ENCODE measurements around the gene TGFB2. TPM values are rescaled to one million over a fixed set of nuclear protein-coding genes. Genes with fewer than 3 reads are reported as not detected.

The TGFB2 gene
- total and polyA plus RNA-seq, 2 donors (not counting 3 experiments of a cell fraction or from before 2014, with no cell fraction given) = 21.2 to 43.5 TPM

- Histone ChIP-seq H3K27ac (ENCODE audit: insufficient read depth, low read depth, low read length) (no peak overlapping the region), H3K79me2 (ENCODE audit: control insufficient read depth, insufficient read depth, low read length) (no peaks in the 10 kb centered on the region), H3K27me3 (ENCODE audit: control insufficient read depth in 2 of 2, insufficient read depth in 2 of 2, low read length in 2 of 2) (no peaks in the 10 kb centered on the region), H3K4me2 (ENCODE audit: insufficient read depth, low read length) (no peak overlapping the region), H3K9me1 (replicated peaks; ENCODE audit: control insufficient read depth, extremely low read depth, insufficient read depth, low read length) (no peaks in the 10 kb centered on the region), H3K9me3 (replicated peaks; ENCODE audit: control insufficient read depth, insufficient read depth, low read length) (no peaks in the 10 kb centered on the region), H3K4me1 (ENCODE audit: control insufficient read depth, extremely low read depth, insufficient read depth, low read length) (peaks cover 20% of the 10 kb centered on the region), H3K9ac (replicated peaks; ENCODE audit: extremely low read depth, insufficient read depth, low read length) (no peak overlapping the region), H3K4me3 (replicated peaks in 1 of 3; ENCODE audit: insufficient read depth in 1 of 3, low read depth in 1 of 3, low read length in 3 of 3) (no peak overlapping the region), H2AFZ (ENCODE audit: low read depth, low read length) (no peak overlapping the region), H4K20me1 (replicated peaks; ENCODE audit: control insufficient read depth, extremely low read depth, insufficient read depth, low read length) (no peaks in the 10 kb centered on the region), H3K36me3 (ENCODE audit: control insufficient read depth in 2 of 2, extremely low read depth in 1 of 2, insufficient read depth in 2 of 2, low read length in 2 of 2) (no peaks in the 10 kb centered on the region)
- FAIRE-seq (no peak), DNase-seq (ENCODE audit: low read depth, low spot score) (no peak)
- BruUV-seq (replicated peaks) = no TSS peak
- ChIA-PET POLR2A (no interaction called here), CTCF (interaction anchor here (1.5 kb wide), 1 partner anchor 128 kb away, joined by 4 read pairs; no protein-coding TSS in a partner anchor)
- TF ChIP-seq CTCF (IDR thresholded peaks at IDR 0.05; ENCODE audit: extremely low read depth in 1 of 2, insufficient read depth in 1 of 2, low read depth in 1 of 2, low read length in 2 of 2) = no peak
- TF ChIP-seq EZH2 (IDR thresholded peaks at IDR 0.05; ENCODE audit: borderline replicate concordance, low read depth, low read length, severe bottlenecking) = no peak
- no peak for TF ChIP-seq MYC (IDR thresholded peaks at IDR 0.05; ENCODE audit: low read depth, low read length)
- no peak for TF ChIP-seq MAX (IDR thresholded peaks at IDR 0.05; ENCODE audit: insufficient read depth, insufficient read length)
- TF ChIP-seq JUN (IDR thresholded peaks at IDR 0.05; ENCODE audit: borderline replicate concordance, insufficient read depth, insufficient read length, low read depth) = no peak
- TF ChIP-seq POLR2A (IDR thresholded peaks at IDR 0.05; ENCODE audit: low read depth, low read length) = no peak
- no peak for TF ChIP-seq GATA2 (IDR thresholded peaks at IDR 0.05; ENCODE audit: insufficient read depth, insufficient read length, low read depth, low read length)
- TF ChIP-seq FOS (IDR thresholded peaks at IDR 0.05; ENCODE audit: borderline replicate concordance, insufficient read depth, low read length) = no peak
- intact Hi-C loops (cut with micrococcal nuclease) = no loop called here
- dilution Hi-C loops (cut with MboI; ENCODE audit: extremely low pct_ligation_motif_present, low sequenced_read_pairs) = no loop called here
Observed at GRCh38 chr1:218467101-218468072, 122.3 kb downstream of the TGFB2 start.
